ENCODE results near the gene DOK4. TPM values are rescaled to one million over a fixed set of nuclear protein-coding genes. Genes with fewer than 3 reads are reported as not detected.

Gene DOK4
- total RNA-seq, 2 experiments from 2014 or later: 3.4 to 4.7 TPM

DNA sequence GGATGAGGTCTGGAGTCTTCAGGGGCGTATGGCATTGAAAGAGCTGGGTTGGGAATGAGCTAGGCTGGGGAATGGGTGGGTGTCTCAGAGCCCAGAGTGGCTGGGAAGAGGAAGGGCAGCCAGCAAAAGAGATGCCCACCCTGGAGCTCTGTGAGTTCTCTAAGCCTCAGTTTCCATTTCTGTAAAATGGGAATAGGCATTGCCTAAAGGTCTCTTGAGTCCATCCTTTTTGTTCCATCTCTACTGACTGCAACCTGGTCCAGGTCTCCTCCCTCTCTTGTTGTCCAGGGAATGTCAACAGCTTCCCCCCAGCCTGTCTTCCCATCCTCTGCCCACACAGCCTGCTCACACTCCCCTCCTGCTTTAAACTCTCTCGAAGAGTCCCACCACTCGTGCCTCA lies 30.5 kb upstream of the DOK4 start:
- CTCF ChIA-PET: interaction anchor here (0.6 to 3.0 kb wide), 5 partner anchors 32 to 216 kb away, joined by 3 to 8 read pairs (median 4); partner anchors contain the start of gene POLR2C
- H3K27me3 Mint-ChIP-seq: no peaks in the 10 kb centered on the region
- no peaks in the 10 kb centered on the region for H3K9me3 Mint-ChIP-seq (ENCODE audit: low read depth)
- no peak overlapping the region for H3K4me3 Mint-ChIP-seq
- peaks cover 4% of the 10 kb centered on the region for H3K4me1 Mint-ChIP-seq
- ATAC-seq: no peak
- no peak overlapping the region for H3K27ac Mint-ChIP-seq
- H3K36me3 Mint-ChIP-seq: peaks cover 5% of the 10 kb centered on the region
- no peak for DNase-seq

DNA sequence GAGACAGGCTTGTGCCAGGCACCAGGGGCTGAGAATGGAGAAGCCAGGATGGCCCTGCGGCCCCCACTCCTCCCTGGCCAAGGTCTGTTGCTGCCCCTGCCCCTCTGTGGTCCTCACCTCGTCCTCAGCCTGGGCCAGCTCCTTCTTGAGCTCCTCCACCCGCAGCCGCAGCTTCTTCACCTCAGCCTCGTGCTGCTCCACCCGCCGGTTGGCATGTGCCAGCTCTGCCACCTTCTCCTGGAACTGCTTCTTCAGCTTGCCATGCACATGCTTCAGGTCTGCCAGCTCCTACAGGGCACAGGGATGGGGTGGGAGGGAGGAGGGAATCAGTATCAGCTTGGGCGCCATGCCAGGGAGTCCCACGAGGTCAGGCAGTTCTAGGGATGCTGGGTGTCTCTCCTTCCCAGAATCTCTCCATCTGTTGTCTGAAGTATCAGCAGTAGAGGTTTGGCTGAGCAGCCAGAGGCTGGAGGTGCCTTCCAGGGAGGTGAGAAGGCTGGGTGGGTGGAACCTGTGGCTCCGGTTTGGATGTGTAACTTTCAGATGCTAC lies 30.0 kb upstream of the DOK4 start:
- ATAC-seq (no peak), DNase-seq (no peak)
- Mint-ChIP-seq H3K4me1 (peaks cover 4% of the 10 kb centered on the region), H3K9me3 (ENCODE audit: low read depth) (no peaks in the 10 kb centered on the region), H3K4me3 (no peak overlapping the region), H3K27me3 (no peaks in the 10 kb centered on the region), H3K36me3 (peaks cover 5% of the 10 kb centered on the region), H3K27ac (no peak overlapping the region)
- CTCF ChIA-PET: interaction anchor here (0.6 to 3.0 kb wide), 3 partner anchors 32 to 216 kb away, joined by 3 to 8 read pairs (median 4); partner anchors contain the start of gene POLR2C

GRCh38 chr16:57514791-57515600 lies 28.7 kb upstream of the DOK4 start:
- no peaks in the 10 kb centered on the region for H3K27me3 Mint-ChIP-seq
- no peak overlapping the region for H3K27ac Mint-ChIP-seq
- ATAC-seq (no peak), DNase-seq (no peak)
- no peaks in the 10 kb centered on the region for H3K9me3 Mint-ChIP-seq (ENCODE audit: low read depth)
- H3K4me1 Mint-ChIP-seq: peaks cover under 1% of the 10 kb centered on the region
- CTCF ChIA-PET: no interaction called here
- no peak overlapping the region for H3K4me3 Mint-ChIP-seq
- peaks cover 5% of the 10 kb centered on the region for H3K36me3 Mint-ChIP-seq

DNA sequence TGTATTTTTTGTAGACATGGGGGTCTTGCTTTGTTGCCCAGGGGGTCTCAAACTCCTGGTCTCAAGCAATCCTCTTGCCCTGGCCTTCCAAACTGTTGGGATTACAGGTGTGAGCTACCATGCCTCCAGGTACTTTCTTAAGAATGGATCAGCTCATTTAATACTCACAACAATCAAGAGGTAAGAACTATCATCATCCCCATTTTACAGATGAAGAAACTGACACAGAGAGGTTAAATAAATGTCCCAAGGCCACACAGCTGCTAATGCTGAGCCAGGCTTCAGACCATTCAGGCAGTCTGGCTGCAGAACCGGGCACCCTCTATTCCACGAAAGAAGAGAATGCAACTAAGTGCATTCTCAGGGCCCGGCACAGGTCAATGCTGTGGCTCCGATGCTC lies 28.1 kb upstream of the DOK4 start:
- Mint-ChIP-seq H3K27ac (no peak overlapping the region), H3K4me1 (no peaks in the 10 kb centered on the region), H3K36me3 (peaks cover 5% of the 10 kb centered on the region), H3K9me3 (ENCODE audit: low read depth) (no peaks in the 10 kb centered on the region), H3K4me3 (no peak overlapping the region), H3K27me3 (no peaks in the 10 kb centered on the region)
- DNase-seq (no peak), ATAC-seq (no peak)
- CTCF ChIA-PET: no interaction called here

DNA sequence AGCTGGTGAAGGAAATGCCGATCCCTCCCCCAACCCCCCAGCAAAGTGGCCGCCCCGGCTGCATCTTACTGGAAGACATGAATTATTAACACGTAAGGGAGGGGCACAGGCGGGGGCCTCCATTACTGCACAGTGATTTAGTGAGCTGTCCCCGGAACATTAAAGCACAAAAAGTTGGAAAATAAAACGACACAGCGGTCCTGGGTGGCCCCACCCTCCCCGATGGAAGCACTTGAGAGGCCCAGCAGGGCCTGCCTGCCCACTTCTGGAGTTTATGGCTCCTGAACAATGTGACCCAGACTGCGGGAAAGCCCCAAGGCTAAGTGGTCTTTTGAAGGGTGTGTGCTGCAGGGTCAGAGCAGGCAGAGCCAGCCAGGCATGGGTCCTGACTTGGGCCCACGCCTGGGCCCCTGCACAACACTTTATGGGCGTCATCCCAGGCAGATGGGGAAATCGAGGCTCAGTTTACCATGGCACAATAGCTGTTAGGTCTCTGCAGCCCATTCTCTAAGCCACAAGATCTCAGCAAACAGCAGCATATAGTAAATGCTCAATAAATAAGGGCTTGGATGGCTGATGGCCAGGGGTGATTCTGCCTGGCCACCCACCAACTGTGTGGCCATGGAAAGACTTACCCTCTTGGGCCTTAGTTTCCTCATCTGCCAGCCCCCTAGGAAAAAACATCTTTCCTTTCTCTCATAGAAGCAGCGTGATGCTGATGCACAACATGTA lies 27.2 kb upstream of the DOK4 start:
- no peak for ATAC-seq
- Mint-ChIP-seq H3K36me3 (peaks cover 5% of the 10 kb centered on the region), H3K4me1 (no peaks in the 10 kb centered on the region), H3K4me3 (no peak overlapping the region), H3K27ac (no peak overlapping the region), H3K9me3 (ENCODE audit: low read depth) (no peaks in the 10 kb centered on the region), H3K27me3 (no peaks in the 10 kb centered on the region)
- CTCF ChIA-PET: interaction anchor here (1.4 kb wide), 1 partner anchor 94 kb away, joined by 5 read pairs; no protein-coding TSS in a partner anchor
- no peak for DNase-seq

DNA sequence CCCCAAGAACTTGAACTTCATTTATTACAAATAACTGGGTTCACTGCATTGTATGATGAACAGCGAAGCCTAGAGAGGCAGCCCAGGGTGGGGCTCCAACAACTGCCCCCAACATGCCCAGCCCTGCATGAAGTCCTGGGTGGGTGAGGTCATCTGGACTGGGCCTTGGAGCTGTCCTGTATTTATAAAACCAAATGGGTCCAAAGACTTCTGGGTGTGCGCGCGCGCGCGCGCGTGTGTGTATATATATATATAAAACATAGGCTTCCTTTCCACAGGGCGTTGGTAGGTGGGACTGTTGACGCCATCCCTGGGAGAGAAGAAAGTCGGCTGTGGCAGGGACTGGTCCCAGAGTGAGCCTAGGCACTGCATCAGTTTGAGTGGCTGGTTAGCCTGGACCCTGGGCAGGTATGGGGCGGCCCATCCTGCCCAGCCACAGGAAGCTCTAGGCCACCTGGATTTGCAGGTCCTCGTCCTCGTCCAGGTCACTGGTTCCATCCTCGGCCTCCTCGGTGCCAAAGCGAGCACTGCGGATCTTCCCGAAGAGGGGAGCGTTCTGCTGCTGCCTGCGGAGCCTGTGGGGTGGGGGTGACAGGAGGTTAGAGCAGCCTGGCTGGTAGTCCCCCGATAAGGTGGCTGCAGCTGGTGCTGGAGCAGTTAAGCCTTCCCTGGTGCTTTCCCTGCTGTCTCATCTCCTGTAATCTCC lies 26.2 kb upstream of the DOK4 start:
- Mint-ChIP-seq H3K4me1 (no peaks in the 10 kb centered on the region), H3K27ac (no peak overlapping the region), H3K36me3 (peaks cover 5% of the 10 kb centered on the region), H3K27me3 (no peaks in the 10 kb centered on the region), H3K4me3 (no peak overlapping the region), H3K9me3 (ENCODE audit: low read depth) (no peaks in the 10 kb centered on the region)
- CTCF ChIA-PET: interaction anchor here (0.8 to 1.4 kb wide), 3 partner anchors 50 to 94 kb away, joined by 3 to 5 read pairs (median 3); no protein-coding TSS in a partner anchor
- ATAC-seq (no peak), DNase-seq (no peak)

- ATAC-seq (no peak), DNase-seq (no peak)
- no peaks in the 10 kb centered on the region for H3K4me1 Mint-ChIP-seq
- H3K4me3 Mint-ChIP-seq: no peak overlapping the region
- CTCF ChIA-PET: interaction anchor here (0.5 to 1.7 kb wide), 3 partner anchors 9 to 182 kb away, joined by 3 to 6 read pairs (median 3); no protein-coding TSS in a partner anchor
- no peaks in the 10 kb centered on the region for H3K36me3 Mint-ChIP-seq
- H3K27me3 Mint-ChIP-seq: peaks cover 3% of the 10 kb centered on the region
- H3K27ac Mint-ChIP-seq: no peak overlapping the region
- no peaks in the 10 kb centered on the region for H3K9me3 Mint-ChIP-seq (ENCODE audit: low read depth)
Measured at GRCh38 chr16:57510016-57510871, 24.0 kb upstream of the DOK4 start.

- Mint-ChIP-seq H3K27ac (no peak overlapping the region), H3K4me1 (no peaks in the 10 kb centered on the region)
Measured at GRCh38 chr16:57509231-57509923, 23.1 kb upstream of the DOK4 start.

GRCh38 chr16:57508035-57508425 lies 21.7 kb upstream of the DOK4 start:
- H3K36me3 Mint-ChIP-seq: no peaks in the 10 kb centered on the region
- ATAC-seq (no peak), DNase-seq (no peak)
- peaks cover 3% of the 10 kb centered on the region for H3K27me3 Mint-ChIP-seq
- no peak overlapping the region for H3K27ac Mint-ChIP-seq
- H3K4me3 Mint-ChIP-seq: no peak overlapping the region
- H3K4me1 Mint-ChIP-seq: no peaks in the 10 kb centered on the region
- H3K9me3 Mint-ChIP-seq (ENCODE audit: low read depth): no peaks in the 10 kb centered on the region
- CTCF ChIA-PET: interaction anchor here (1.4 to 1.5 kb wide), 3 partner anchors 12 to 91 kb away, joined by 3 to 4 read pairs (median 4); no protein-coding TSS in a partner anchor

More at GRCh38 chr16:57509231-57509923, 23.1 kb upstream of the DOK4 start:
- H3K27me3 Mint-ChIP-seq: peaks cover 3% of the 10 kb centered on the region
- no peak for DNase-seq
- H3K36me3 Mint-ChIP-seq: no peaks in the 10 kb centered on the region
- no peak for ATAC-seq
- no peaks in the 10 kb centered on the region for H3K9me3 Mint-ChIP-seq (ENCODE audit: low read depth)
- CTCF ChIA-PET: interaction anchor here (0.6 to 1.5 kb wide), 4 partner anchors 11 to 95 kb away, joined by 3 to 4 read pairs (median 4); no protein-coding TSS in a partner anchor
- H3K4me3 Mint-ChIP-seq: no peak overlapping the region

DNA sequence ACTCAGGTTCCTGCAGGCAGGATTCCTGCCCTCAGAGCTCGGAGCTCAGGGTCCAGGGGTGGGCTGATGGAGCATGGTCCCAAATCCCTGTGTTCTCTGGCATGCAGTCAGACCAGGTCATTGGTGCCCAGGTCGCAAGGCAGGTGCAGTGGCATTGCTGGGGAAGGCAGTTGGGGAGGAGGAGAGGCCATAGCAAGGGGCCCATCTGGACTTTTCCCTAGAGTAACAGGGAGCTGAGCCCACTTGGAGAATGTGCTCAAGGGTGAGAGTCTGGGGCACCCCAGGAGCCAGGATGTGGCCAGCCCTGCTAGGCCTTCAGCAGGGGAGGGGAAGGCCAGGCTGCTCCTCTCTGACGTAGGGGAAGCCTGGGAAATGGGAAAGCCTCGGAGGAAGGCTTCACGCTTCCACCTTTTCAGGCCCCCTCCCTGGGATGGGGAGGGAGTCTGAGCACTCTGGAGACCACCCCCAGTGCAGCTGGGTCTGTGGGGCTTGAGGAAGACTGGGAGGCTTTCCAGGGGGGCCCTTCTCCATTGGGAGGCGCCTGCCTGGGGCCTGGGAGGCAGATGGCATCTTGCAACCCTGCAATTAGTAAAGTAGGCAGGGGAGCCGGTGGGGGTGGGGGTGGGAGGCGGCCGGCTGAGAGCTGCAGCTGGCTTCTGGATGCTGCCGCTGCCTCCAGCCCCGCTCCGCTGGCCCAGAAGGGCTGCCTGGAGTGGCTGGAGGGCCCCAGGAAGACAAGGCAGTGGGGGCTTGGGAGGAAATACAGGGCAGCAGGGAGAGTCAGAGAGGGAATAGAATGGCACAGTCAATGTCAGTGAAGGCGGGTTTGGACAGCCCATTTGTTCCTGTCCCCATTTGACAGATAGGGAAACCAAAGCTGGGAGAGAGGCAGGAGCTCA lies 21.1 kb upstream of the DOK4 start:
- H3K27me3 Mint-ChIP-seq: peaks cover 3% of the 10 kb centered on the region
- no peak for DNase-seq
- ATAC-seq: no peak
- H3K36me3 Mint-ChIP-seq: no peaks in the 10 kb centered on the region
- H3K27ac Mint-ChIP-seq: no peak overlapping the region
- no peaks in the 10 kb centered on the region for H3K9me3 Mint-ChIP-seq (ENCODE audit: low read depth)
- CTCF ChIA-PET: interaction anchor here (1.2 to 1.5 kb wide), 3 partner anchors 11 to 90 kb away, joined by 3 to 4 read pairs (median 4); no protein-coding TSS in a partner anchor
- H3K4me3 Mint-ChIP-seq: no peak overlapping the region
- H3K4me1 Mint-ChIP-seq: no peaks in the 10 kb centered on the region

DNA sequence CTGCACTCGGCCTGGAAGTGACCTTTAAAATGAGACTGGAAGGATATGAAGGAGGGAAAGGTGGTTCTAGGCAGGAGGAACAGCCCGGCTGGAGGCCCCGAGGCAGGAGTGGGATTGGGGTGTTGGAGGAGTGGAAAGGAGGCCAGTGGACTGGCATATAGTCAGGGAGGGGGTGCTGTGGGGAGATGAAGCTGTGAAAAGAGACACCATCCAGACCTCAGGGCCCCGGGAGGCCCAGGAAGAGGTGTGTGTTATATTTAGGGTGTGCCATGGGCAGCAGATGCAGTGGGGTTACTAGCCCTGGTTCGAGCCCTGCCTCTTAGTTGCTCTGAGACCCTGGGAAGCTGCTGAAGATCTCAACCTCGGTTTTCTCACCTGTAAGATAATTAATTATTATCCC lies 18.9 kb upstream of the DOK4 start:
- ATAC-seq: no peak
- no peak overlapping the region for H3K27ac Mint-ChIP-seq
- no peaks in the 10 kb centered on the region for H3K36me3 Mint-ChIP-seq
- CTCF ChIA-PET: interaction anchor here (0.7 to 1.2 kb wide), 2 partner anchors 13 to 604 kb away, joined by 3 to 4 read pairs; no protein-coding TSS in a partner anchor
- H3K9me3 Mint-ChIP-seq (ENCODE audit: low read depth): no peaks in the 10 kb centered on the region
- DNase-seq: no peak
- H3K4me3 Mint-ChIP-seq: no peak overlapping the region
- peaks cover 3% of the 10 kb centered on the region for H3K27me3 Mint-ChIP-seq
- H3K4me1 Mint-ChIP-seq: peaks cover 12% of the 10 kb centered on the region
